Measurements from ENCODE around the gene TOGARAM1. TPM values are rescaled to one million over a fixed set of nuclear protein-coding genes. Genes with fewer than 3 reads are reported as not detected.

TOGARAM1 gene
- total RNA-seq (2022) (5.9 and 7.1 TPM in 2 replicates), Bru-seq, nascent RNA (percentile 59 among the genes with signal in this experiment), BruChase-seq, experiment 1, labeled RNA remaining after a 2-hour chase (percentile 58 among the genes with signal in this experiment), BruChase-seq, experiment 2, labeled RNA remaining after a 6-hour chase (percentile 50 among the genes with signal in this experiment)
- long read RNA-seq, full-length matches to known transcripts, result 2 of 7 reads
- long read RNA-seq, partial matches to known transcripts, result 0 of 7 reads
- long read RNA-seq, other reads (novel, unspliced or antisense), result 5 of 7 reads

- intact Hi-C loops (cut with micrococcal nuclease; ENCODE audit: unreplicated experiment), result loop anchor here (1.0 to 5.0 kb wide), 4 partner anchors 49 to 291 kb away; partner anchors contain the start of genes FANCM, MIS18BP1 and PRPF39
- CTCF ChIA-PET, result interaction anchor here (1.9 kb wide), 1 partner anchor 48 kb away, joined by 5 read pairs; no protein-coding TSS in a partner anchor
- peak; percentile 90 to 95 for DNase-seq
Observed at GRCh38 chr14:44961554-44962333, at the start of gene TOGARAM1, which contains the start of gene KLHL28. Gene TOGARAM1, plus strand, starts transcription at chr14:44962190. Its CDS starts 232 bp downstream, at chr14:44962422. Gene KLHL28, minus strand, starts transcription at chr14:44961947. Its CDS starts 16,019 bp downstream, at chr14:44945928.

GRCh38 chr14:44914849-44915248 lies 47.1 kb upstream of the TOGARAM1 start:
- ChIA-PET POLR2A (no interaction called here), CTCF (no interaction called here)
- no peaks in the 10 kb centered on the region for H3K27me3 Mint-ChIP-seq (ENCODE audit: insufficient read depth, unreplicated experiment)
- no TSS peak for BruUV-seq (replicated peaks)
- no peak for DNase-seq
- no peak overlapping the region for H3K27ac Mint-ChIP-seq (ENCODE audit: unreplicated experiment)
- intact Hi-C loops (cut with micrococcal nuclease; ENCODE audit: unreplicated experiment), result loop anchor here (5.0 kb wide), 3 partner anchors 47 to 337 kb away; partner anchors contain the start of genes KLHL28, MIS18BP1 and TOGARAM1
- no peaks in the 10 kb centered on the region for H3K4me1 Mint-ChIP-seq (ENCODE audit: low read depth, unreplicated experiment)
- Histone ChIP-seq H3K9me3 (no peaks in the 10 kb centered on the region), H3K27me3 (replicated peaks; ENCODE audit: control insufficient read depth, insufficient read depth, low read length) (no peaks in the 10 kb centered on the region), H3K36me3 (ENCODE audit: control insufficient read depth, insufficient read depth, low read length) (no peaks in the 10 kb centered on the region), H3K4me3 (ENCODE audit: low read depth, low read length) (no peak overlapping the region), H3K4me1 (no peaks in the 10 kb centered on the region)
- H3K36me3 Mint-ChIP-seq (ENCODE audit: insufficient read depth, unreplicated experiment), result no peaks in the 10 kb centered on the region
- H3K9me3 Mint-ChIP-seq (ENCODE audit: unreplicated experiment), result no peaks in the 10 kb centered on the region
- no peak for TF ChIP-seq CTCF (IDR thresholded peaks at IDR 0.05; ENCODE audit: insufficient read depth in 1 of 2, low read depth in 1 of 2, low read length in 1 of 2, severe bottlenecking in 1 of 2, unreplicated experiment in 1 of 2)
- no peak overlapping the region for H3K4me3 Mint-ChIP-seq (ENCODE audit: unreplicated experiment)

More at GRCh38 chr14:44961554-44962333, at the start of gene TOGARAM1, which contains the start of gene KLHL28:
- H3K9me3 ChIP-seq, result no peaks in the 10 kb centered on the region
- no peaks in the 10 kb centered on the region for H3K9me3 Mint-ChIP-seq (ENCODE audit: unreplicated experiment)
- no peaks in the 10 kb centered on the region for H3K36me3 Mint-ChIP-seq (ENCODE audit: insufficient read depth, unreplicated experiment)
- H3K4me1 Mint-ChIP-seq (ENCODE audit: low read depth, unreplicated experiment), result peaks cover 8% of the 10 kb centered on the region
- H3K36me3 ChIP-seq (ENCODE audit: control insufficient read depth, insufficient read depth, low read length), result no peaks in the 10 kb centered on the region
- no peak within 1 kb of the TSS for H3K4me3 Mint-ChIP-seq (ENCODE audit: unreplicated experiment)
- POLR2A ChIA-PET, result interaction anchor here (0.5 kb wide), 2 partner anchors 62 to 292 kb away, joined by 3 read pairs; no protein-coding TSS in a partner anchor
- peak within 1 kb of the TSS; percentile 63 for H3K4me3 ChIP-seq (ENCODE audit: low read depth, low read length)
- H3K27ac Mint-ChIP-seq (ENCODE audit: unreplicated experiment), result no peak within 1 kb of the TSS
- H3K27me3 ChIP-seq (replicated peaks; ENCODE audit: control insufficient read depth, insufficient read depth, low read length), result no peaks in the 10 kb centered on the region
- H3K27me3 Mint-ChIP-seq (ENCODE audit: insufficient read depth, unreplicated experiment), result no peaks in the 10 kb centered on the region
- no peaks in the 10 kb centered on the region for H3K4me1 ChIP-seq
- no peak for TF ChIP-seq CTCF (IDR thresholded peaks at IDR 0.05; ENCODE audit: insufficient read depth in 1 of 2, low read depth in 1 of 2, low read length in 1 of 2, severe bottlenecking in 1 of 2, unreplicated experiment in 1 of 2)
- BruUV-seq (replicated peaks), result no TSS peak

- Histone ChIP-seq H3K4me1 (no peaks in the 10 kb centered on the region), H3K4me3 (ENCODE audit: low read depth, low read length) (no peak overlapping the region), H3K9me3 (no peaks in the 10 kb centered on the region), H3K27me3 (replicated peaks; ENCODE audit: control insufficient read depth, insufficient read depth, low read length) (no peaks in the 10 kb centered on the region), H3K36me3 (ENCODE audit: control insufficient read depth, insufficient read depth, low read length) (no peaks in the 10 kb centered on the region)
- CTCF ChIA-PET, result no interaction called here
- intact Hi-C loops (cut with micrococcal nuclease; ENCODE audit: unreplicated experiment), result no loop called here
- POLR2A ChIA-PET, result no interaction called here
- Mint-ChIP-seq H3K4me3 (ENCODE audit: unreplicated experiment) (no peak overlapping the region), H3K4me1 (ENCODE audit: low read depth, unreplicated experiment) (no peaks in the 10 kb centered on the region), H3K27ac (ENCODE audit: unreplicated experiment) (no peak overlapping the region), H3K36me3 (ENCODE audit: insufficient read depth, unreplicated experiment) (no peaks in the 10 kb centered on the region), H3K27me3 (ENCODE audit: insufficient read depth, unreplicated experiment) (no peaks in the 10 kb centered on the region), H3K9me3 (ENCODE audit: unreplicated experiment) (no peaks in the 10 kb centered on the region)
- TF ChIP-seq CTCF (IDR thresholded peaks at IDR 0.05; ENCODE audit: insufficient read depth in 1 of 2, low read depth in 1 of 2, low read length in 1 of 2, severe bottlenecking in 1 of 2, unreplicated experiment in 1 of 2), result no peak
- DNase-seq, result no peak
- no TSS peak for BruUV-seq (replicated peaks)
Observed at GRCh38 chr14:44928793-44929192, 33.2 kb upstream of the TOGARAM1 start.

Measured in Caco-2 (cell line).